HG02623 (cell line): ENCODE measurements around the gene FOS.

Experiments used
- ATAC-seq: cut with Tn5 transposase; IDR thresholded peaks from one replicate; pipeline ENCODE4 v1.9.1; 2021; ENCODE audit warnings: moderate library complexity; ENCODE audit not compliant: unreplicated experiment

Gene FOS

DNA sequence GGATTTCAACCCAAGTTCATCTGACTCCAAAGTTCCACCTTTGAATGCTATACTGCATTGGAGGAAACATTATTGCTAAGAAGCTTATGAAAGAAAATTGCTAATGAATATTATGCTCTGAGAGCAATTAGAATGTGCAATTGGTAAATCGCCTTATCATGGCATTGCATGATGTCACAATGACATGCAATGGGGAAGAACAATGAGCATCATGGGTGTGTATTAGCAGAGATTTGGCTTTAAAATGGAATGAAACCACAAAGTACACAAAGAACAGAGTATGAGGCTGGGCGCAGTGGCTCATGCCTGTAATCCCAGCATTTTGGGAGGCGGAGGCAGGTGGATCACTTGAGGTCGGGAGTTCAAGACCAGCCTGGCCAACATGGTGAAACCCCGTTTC lies 34.7 kb downstream of the FOS start:
- ATAC-seq, result no peak

DNA sequence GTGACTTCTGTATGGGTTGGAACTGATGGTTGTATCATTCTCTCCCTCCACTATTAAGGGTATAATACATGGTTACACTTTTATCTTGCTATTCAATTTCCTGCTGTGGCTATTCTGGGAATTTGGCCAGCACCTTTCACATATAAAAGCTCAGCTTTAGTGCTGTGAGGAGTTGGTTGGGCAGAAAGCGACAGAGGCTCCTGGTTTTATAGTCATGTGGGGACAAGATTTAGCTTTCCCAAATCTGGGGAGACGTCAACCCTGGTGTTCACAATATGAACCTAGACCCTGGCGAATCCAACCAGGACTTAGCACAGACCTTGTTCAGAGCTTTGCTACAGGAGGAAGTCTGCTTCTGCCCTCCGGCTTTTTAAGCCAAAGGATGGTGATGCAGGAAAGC lies 36.5 kb downstream of the FOS start:
- no peak for ATAC-seq

DNA sequence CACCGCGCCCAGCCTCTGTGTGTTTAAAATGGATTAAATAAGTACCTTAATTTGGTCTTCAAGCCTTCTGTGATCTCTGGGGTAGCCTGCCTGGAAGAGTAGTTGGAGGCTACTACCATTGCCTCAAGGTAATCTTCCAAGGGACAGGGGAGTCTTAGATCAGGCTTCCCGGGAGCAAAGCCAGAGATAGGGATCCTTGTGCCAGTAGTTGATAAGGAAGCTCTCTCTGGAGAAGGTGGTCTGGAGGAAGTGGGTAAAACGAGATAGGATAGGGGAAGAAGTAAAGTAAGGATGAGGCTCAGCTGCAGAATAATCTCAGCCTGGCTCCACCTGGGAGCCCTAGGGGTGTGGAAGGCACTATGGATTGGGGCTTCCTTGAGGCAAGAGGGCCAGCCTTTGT lies 38.5 kb downstream of the FOS start:
- no peak for ATAC-seq

DNA sequence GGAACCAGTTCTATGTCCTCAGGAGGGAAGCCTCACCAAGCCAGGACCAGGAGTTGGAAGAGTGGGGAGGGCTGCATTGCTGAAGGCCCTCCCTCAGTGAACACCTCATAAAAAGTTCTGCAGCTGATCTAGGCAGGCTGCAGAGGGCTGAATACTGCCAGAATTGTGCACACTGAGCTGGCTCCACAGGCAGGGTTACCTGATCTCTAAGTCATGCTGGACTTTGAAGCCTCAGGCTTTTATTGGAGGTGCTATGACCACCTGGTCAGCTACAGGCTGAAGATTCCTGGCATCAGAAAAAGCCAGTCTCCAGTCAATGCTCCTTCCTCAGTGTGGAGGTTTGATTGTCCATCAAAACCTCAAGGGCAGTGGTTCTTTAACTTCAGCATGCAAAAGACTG lies 39.7 kb downstream of the FOS start:
- ATAC-seq, result no peak

DNA sequence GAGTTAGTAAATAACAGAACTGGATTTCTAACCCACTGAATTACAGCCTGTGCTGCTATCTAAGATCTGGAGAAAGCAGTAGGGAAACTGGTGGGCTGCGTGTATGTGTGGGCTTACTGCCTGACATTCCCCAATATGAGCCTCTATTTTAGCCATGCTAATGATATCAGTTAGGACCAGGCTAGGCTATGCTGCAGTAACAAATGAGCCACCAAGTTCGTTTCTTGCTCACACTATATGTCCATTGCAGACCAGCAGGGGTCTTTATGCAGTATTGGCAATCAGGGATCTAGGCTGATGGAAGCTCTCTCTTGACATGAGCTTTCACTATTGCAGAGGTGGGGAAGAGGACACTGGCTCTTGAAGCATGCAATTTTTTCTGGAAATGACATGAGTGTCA lies 40.4 kb downstream of the FOS start:
- no peak for ATAC-seq

DNA sequence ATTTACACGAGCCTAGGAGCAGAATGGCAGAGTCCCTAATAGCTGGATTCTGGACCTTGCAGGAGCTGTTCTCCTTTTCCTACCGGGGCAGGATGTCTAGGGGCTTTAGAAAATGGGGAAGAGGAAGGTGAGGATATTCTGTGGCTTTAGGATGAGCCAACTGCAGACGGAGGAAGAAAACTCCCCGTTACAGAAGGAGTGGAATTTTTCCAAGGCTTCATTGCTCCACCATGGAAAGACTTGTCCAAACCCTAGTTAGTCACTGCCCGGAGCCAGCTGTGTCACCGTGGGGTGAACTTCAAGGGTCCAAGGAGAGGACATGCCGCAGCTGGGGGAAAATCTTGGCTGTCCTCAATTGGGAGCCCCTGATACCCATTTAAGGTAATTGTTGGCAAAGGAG lies 41.6 kb downstream of the FOS start:
- no peak for ATAC-seq

DNA sequence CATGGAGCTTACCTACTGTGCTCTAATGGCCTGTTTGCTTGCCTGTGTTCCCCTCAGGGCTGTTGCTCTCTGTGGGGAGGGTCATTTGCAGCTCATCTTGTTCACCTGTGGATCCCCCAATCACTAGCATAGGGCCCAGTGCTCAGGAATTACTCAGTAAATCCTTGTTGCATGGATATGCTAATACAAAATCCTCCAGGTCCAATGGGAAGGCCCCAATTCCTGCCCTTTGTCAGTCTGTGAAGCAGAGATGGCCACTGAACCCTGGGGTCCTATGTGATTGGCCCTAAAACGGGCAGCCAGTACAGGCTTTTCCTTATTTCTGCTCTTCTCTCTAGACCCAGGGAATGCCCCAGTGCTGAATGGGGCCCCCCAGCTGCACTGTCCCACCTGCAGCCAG lies 44.1 kb downstream of the FOS start:
- no peak for ATAC-seq

DNA sequence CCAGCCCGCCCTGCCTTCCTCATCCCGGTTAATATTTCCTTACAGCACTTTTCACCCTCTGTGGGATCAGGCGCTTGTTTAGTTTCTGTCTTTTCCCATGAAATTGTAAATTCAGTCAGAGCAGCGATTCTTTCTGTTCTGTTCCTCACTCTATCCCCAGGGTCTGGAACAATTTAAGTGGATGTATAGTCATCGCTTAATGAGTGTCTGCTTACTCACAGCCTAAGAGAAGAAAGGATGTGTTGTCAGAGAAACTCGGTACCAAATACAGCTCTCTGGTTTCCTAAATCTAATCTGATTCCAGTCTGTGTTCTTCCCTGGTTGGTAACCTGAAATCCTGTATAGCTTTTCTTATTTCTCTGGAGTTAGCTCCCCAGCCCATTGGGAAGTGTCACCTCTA lies 44.9 kb downstream of the FOS start:
- no peak for ATAC-seq

DNA sequence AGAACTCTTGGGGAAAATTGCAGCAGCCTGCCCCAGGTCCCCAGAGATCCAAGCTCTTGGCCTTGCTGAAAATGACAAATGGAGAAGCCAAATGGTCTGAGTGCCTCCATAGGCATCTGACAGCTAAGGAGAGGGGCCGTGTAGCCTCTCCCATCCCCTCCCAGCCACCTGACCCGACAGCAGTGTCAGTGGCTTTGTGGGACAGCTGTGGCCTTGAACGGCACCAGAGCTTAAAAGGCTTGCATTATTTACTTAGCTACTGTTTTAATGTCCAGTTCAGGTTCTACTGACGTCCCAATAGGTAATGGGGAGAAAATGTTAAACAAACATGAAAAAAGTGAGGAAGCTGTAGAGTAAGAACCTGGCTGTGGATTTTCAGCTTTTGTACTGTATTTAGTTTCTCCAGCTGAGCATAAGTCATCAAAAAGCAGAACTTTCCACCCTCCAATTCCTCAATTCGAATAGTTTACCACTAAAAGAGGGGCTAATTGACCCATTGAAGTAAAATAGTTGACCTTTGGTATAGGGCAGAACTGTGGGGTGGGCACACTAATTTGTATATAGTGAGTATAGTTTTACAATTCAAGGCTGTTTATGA lies 50.0 kb downstream of the FOS start:
- ATAC-seq, result no peak

DNA sequence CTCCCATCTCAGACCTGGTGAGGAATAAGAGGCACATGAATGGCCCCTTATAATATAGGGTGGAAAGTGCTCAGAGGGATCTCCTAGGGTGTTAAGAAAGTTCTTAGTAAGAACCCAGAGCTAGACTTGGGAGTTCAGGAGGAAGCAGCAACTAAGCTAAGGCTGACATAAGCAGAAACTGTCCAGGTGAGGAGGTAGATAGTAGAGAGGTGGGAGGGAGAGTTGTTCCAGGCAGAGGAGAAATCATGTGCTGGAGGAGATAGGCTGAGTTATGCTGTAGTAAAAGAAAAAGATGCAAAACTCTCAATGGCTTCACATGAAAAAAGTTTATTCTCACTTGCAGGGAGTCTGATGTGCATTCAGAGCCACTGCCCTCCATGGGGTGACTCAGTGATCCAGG lies 50.7 kb downstream of the FOS start:
- ATAC-seq, result no peak

DNA sequence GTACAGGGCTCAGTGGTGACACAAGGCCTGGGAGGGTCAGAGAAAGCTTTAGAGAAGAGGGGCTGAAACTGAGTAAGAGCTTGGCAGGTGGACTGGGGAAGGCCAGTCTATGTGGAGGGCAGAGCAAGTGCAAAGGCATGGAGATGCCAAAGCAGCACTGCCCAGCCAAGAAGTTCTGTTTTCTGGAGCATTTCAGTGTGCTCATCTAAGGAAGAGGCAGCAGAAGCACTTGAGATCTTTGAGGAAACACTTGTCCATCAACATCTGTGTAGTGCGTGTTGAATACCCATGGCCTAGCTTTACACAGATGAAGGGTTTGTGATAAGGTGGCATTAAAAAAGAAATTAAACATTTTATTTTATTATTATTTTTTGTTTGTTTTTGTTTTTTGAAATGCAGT lies 52.8 kb downstream of the FOS start:
- no peak for ATAC-seq
